Ureter (tissue), 1 donor: ENCODE measurements around the gene LETMD1. TPM values are rescaled to one million over a fixed set of nuclear protein-coding genes. Genes with fewer than 3 reads are reported as not detected.
"Not testable (repeated sequence)": the region's sequence is repeated elsewhere in the genome, so short reads cannot be mapped to it uniquely, and the experiment has no call there.

Experiments
- DNase-seq: peaks from one replicate; pipeline ENCODE4 v3.0.0-alpha.2; 2020; ENCODE audit warnings: low spot score
- total RNA-seq: library from RNA; stranded (reverse); gene quantifications from one replicate; pipeline ENCODE4 v1.2.4, GENCODE V29; 2023
- donor health status: DM: yes; HTN: yes; CAD: no.

The LETMD1 gene
- total RNA-seq, 1 donor from 2014 or later, result 97.8 TPM

DNA sequence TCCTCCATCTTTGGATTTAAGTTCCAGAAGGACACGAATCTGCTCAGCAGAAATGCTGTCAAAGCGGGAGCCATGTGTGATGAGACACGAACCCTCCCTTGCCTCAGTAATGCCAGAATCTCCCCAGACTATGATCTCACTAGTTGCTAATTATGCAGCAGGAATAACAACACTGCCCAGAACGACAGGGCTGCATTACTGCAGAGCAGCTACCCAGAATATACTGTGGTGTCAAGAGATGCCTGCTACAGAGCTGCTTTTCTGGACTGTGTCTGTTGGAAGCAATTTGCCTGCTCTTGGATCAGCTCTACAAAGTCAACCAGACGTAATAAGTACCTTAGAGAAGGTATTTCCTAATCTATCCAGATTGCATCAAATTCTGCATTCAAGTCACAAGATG is 29.8 kb downstream of the LETMD1 start:
- no peak for DNase-seq

DNA sequence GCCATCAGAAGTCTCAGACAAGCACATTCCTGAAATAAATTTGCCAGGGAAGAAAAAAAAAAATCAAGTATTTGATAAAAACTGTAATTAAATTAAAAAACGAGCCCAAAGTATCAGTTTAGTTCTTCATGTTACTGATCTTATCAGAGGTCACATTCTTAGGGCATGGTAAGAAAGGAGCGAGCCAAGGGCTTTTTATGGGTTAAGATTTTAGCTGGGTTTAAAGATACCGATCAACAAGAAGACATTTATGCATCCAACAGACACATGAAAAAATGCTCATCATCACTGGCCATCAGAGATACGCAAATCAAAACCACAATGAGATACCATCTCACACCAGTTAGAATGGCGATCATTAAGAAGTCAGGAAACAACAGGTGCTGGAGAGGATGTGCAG is 30.2 kb downstream of the LETMD1 start:
- DNase-seq, result not testable (repeated sequence)

DNA sequence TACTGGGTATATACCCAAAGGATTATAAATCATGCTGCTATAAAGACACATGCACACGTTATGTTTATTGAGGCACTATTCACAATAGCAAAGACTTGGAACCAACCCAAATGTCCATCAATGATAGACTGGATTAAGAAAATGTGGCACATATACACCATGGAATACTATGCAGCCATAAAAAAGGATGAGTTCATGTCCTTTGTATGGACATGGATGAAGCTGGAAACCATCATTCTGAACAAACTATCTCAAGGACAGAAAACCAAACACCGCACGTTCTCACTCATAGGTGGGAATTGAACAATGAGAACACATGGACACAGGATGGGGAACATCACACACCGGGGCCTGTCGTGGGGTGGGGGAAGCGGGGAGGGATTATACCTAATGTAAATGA is 30.7 kb downstream of the LETMD1 start:
- DNase-seq, result not testable (repeated sequence)

DNA sequence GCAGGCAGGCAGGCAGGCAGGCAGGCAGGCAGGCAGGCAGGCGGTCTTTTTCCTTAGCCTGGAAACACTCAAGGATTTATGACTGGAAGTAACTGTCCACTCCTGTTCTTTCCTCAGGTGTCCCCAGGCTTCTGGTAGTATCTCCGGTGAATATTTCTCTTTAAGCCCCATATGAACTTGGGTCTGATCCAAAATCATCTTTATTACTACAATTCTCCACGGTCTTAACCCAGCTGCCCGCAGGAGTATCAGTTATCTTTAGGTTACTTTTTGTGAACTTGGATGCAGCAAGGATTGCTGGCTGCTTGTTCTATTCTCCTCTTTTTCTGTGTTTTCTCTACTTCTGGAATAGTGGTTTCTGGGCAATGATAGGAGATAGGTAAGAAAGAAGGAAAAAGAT is 32.0 kb downstream of the LETMD1 start:
- DNase-seq, result no peak

DNA sequence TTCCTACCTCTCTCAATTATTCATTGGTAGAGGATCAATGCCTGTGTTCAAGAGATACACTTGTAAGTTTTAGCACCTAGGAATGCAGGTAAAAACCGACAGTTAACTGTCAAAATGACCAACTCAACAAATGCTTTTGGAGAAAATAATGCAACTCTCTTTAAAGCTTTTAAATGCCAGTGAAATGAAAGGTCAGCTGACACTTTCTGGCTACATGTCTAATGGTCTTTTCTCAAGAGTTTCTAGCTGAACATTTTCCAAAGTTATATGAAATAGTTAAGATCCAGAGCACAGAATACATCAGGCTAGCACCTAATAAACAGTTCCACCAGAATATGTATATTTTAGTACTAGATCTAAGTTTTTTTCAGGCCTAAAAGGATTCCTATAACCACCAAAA is 33.3 kb downstream of the LETMD1 start:
- DNase-seq, result no peak

DNA sequence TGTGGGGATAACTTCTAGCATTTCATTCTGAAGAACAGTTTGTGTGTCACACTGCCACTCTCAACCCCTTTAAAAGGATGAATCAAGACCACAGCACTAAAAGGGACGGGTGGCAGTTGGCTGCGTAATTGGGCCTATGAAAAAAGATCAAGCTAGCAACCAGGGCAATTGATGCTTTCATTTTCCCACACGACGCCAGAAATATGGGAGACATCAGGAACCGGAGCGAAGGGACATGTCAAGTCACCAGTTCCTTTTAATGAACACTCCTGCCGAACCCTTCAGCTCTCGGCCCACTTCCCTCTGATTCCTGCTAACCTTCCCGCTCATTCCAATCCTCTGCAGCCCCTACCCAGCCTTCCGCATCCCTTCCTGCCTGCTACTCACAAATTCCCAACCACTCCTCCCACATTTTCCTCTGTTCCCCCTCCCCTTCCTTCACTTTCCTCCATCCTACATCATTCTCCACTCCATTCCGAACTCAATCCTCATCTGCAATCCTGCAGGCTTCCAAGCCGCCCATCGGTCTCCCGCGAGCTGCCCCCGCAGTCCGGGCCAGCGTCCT is 34.5 kb downstream of the LETMD1 start:
- DNase-seq, result peak; percentile 45

DNA sequence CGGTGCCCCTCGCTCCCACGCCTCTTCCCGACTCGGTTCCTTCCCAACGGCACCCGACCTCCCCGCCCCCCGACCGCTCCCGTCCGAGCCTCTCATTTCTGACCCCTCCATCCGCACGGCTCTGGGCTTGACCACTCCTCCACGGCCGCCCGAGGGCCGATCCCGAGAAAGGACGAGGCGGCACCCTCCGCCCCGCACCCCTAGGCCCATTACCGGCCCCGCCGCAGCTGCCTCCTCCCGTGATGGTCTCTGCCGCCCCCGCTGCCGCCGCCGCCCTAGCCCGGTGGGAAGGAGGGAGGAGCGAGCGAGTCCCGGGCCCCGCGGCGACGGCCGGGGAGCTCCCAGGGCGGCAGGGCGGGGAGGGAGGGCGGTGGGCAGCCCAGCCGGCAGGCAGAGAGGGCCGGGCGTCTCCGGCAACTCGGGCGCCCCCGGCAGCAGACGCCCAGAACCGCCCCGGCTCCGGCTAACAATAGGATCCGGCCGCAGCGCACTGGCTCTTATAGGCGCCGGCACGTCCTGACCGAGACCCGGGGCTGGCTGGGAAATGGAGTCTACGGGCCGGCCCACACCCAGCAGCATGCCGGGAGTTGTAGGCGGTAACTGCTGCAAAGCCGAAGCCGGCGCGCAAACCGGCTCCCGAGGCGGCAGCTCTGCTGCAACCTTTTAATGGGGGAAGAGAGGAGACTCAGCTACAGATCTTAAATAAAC is 35.2 kb downstream of the LETMD1 start, which contains the start of gene CSRNP2:
Gene CSRNP2 (minus strand): TSS at position 471 of the 708 bp plus-strand sequence. CDS start 7,035 bp downstream, outside the sequence.
- peak; percentile 97 for DNase-seq

DNA sequence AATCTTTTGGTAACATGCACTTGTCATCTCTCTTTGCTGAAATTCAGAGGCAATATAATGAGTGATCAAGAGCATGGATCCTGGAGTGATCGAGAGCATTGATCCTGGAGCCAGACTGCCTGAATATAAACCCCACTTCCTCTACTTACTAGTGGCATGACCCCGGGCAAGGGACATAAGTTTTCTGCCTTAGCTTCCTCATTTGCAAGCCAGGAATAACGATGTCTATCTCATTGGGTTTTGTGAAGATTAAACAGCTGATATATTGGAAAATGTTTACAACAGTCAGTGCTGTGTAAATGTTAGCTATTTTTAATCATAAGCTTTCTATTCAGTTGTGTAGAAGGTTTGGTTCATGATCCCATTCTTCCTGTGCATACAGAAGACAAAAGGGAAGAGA is 37.6 kb downstream of the LETMD1 start:
- DNase-seq, result no peak

DNA sequence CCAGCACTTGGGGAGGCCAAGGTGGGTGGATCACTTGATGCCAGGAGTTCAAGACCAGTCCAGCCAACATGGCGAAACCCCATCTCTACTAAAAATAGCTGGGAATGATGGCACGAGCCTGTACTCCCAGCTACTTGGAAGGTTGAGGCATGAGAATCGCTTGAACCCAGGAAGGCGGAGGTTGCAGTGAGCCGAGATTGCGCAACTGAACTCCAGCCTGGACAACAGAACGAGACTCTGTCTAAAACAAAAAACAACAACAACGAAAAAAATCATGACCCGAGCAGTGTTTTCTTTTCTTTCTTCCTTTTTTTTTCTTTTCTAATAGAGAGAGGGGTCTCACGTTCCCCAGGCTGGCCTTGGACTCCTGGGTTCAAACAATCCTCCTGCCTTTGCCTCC is 38.8 kb downstream of the LETMD1 start:
- DNase-seq, result no peak

DNA sequence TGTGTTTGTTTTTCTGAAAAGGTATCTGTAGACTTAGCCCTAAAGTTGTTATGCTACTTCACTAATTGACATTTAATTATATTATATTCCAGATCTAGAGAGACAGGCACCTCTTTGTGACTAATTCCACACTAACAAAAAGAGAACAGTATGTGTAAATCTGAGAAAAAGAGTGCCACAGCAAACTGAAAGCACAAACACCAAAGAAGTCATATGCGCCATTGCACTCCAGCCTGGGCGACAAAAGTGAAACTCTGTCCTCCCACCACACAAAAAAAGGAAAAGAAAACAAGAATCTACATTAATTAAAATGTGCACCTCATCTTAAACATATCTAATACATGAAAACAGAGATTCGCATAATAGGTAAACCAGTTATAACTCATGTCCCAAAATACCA is 39.7 kb downstream of the LETMD1 start:
- DNase-seq, result no peak

DNA sequence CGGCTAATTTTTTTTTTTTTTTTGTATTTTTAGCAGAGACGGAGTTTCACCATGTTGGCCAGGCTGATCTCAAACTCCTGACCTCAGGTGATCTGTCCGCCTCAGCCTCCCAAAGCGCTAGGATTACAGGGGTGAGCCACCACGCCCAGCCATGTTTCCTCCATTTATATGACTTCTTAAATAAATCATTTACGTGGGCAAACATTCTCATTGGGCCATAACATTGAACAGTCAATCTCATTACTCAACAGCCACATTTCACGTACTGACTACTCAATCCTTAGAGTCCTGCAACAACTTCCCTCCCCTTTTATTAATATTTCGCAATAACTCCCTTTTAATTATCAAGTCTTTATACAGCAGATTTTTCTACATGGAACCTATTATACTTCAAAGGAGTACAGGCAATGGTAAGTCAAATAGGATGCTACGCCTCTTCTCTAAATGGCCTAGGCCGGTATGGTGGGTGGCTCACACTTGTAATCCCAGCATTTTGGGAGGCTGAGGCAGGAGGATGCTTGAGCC is 42.6 kb downstream of the LETMD1 start:
- DNase-seq, result no peak

DNA sequence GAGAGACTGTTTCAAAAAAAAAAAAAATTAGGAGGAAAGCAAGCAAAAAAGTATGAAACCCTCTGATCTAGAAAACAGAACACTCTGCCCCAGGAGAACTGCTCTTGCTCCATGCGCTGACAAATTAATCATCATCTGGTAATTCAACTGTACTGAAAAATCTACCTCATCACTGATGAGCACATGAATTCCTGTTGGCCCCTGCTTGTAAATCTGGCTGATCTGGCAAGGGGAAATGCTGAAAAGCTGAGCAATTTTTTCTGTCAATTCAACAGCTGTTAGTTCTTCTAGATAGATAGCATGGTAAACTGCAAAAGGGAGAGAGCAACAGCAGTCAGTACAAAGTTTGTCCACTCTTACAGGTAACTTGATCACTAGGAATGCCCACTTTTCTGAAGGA is 50.5 kb downstream of the LETMD1 start:
- DNase-seq, result no peak

DNA sequence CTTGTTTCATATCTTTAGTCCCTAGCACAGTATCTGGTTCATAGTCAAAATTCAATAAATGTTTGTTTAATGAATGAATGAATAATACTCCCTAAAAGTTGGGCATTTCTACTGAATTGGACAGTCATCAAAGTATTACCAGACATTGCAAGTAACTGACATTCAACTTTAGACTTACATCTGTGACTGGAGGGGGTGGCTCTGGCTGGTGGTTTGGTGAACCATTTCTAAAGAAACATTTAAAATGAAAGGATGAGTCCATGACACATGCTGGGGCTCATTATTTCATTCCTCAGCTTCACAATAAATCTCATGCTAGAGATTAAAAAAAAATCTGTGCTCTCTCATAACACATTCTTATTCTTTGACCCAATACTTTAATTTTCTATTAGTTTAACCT is 55.9 kb downstream of the LETMD1 start:
- no peak for DNase-seq

DNA sequence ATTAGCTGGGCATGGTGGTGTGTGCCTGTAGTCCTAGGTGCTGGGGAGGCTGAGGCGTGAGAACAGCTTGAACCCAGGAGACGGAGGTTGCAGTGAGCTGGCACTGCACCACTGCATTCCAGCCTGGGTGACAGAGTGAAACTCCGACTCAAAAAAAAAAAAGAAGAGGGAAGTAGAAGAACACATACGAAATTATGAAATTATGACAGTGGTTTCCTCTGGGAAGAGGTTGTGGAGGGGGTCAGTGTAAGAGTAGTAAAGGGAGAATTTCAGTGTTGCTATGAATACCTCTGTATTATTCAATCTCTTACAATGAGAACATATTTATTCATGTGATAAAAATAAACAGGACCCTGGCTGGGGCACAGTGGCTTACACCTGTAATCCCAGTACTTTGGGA is 60.0 kb downstream of the LETMD1 start:
- DNase-seq, result no peak

Other genes starting within 250 kb of the LETMD1 start
- gene TMPRSS12, start 205.4 kb upstream of the LETMD1 start, total RNA-seq, result not detected
- not detected for gene HIGD1C, start 95.8 kb upstream of the LETMD1 start, total RNA-seq
- gene SLC11A2, start 21.9 kb upstream of the LETMD1 start, total RNA-seq, result 78.4 TPM
- 26.2 TPM for gene CSRNP2, start 35.3 kb downstream of the LETMD1 start, total RNA-seq
- gene TFCP2, start 124.8 kb downstream of the LETMD1 start, total RNA-seq, result 45.5 TPM
- 19.8 TPM for gene POU6F1, start 169.7 kb downstream of the LETMD1 start, total RNA-seq
- gene DAZAP2, start 190.5 kb downstream of the LETMD1 start, total RNA-seq, result 221 TPM
- gene SMAGP, start 222.1 kb downstream of the LETMD1 start, total RNA-seq, result 52.7 TPM